ENCODE data around the gene POFUT2.

Gene POFUT2

DNA sequence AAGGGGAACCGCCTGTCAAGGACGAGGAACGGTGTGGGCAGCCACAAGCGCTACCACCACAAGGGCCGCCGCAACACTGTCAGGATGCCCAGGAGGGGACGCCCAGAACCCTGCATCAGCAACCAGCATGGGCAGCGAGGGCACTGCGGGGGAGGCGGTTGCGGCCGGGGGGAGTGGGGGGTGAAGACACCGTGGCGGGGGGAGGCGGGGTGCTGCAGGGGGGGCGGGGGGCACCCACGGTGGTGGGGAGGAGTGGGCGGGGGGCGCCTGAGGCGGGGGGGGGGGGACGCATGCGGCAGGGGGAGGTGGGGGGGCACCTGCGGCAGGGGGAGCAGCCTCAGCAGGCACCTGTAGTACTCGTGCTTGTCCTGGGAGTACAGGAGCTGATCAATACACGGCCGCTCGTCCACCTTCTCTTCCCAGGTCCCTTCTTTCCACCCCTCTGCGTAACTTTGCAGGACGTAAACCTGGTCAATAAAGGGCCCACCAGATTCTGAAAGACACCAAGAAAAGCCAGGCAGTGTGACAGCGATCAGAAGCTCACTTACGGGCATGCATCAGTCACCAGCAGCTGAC is 4.6 kb downstream of the POFUT2 start:
- DNase-seq (ENCODE audit: low spot score): no peak

DNA sequence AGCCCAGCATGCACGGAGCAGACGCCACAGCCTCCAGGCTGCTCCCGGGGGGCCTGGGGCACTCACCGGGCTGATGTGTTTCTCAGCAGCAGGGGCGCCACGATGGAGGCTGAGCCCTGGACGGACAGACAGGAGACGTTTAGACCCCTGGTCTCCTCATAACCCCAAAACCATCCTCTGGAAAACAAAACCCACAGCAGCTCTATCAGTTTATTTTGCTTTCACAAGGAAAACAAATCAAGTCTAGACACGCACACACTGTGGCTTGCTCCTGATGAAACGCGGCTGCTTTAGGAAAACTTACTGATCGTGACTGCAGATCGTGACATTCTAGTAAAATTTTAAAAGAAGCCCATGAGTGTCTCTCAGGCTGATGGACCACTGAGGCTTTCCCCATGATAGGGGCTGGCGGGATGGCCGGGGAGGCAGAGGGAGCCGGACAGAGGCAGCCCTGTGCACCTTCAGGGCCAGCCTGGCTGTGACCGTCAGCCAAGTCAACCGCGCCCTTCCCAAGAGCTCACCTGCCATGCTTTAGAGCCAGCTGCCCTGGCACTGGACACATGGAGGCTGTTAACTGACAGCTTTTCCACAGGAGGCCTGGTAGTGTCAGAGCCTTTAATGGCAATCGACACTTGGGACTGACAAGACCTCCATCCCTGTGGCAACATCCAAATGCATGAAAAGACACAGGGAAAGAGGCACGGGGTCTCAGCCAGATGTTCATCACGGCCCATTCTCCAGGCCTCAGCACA is 5.2 kb downstream of the POFUT2 start:
- DNase-seq (ENCODE audit: low spot score): no peak

DNA sequence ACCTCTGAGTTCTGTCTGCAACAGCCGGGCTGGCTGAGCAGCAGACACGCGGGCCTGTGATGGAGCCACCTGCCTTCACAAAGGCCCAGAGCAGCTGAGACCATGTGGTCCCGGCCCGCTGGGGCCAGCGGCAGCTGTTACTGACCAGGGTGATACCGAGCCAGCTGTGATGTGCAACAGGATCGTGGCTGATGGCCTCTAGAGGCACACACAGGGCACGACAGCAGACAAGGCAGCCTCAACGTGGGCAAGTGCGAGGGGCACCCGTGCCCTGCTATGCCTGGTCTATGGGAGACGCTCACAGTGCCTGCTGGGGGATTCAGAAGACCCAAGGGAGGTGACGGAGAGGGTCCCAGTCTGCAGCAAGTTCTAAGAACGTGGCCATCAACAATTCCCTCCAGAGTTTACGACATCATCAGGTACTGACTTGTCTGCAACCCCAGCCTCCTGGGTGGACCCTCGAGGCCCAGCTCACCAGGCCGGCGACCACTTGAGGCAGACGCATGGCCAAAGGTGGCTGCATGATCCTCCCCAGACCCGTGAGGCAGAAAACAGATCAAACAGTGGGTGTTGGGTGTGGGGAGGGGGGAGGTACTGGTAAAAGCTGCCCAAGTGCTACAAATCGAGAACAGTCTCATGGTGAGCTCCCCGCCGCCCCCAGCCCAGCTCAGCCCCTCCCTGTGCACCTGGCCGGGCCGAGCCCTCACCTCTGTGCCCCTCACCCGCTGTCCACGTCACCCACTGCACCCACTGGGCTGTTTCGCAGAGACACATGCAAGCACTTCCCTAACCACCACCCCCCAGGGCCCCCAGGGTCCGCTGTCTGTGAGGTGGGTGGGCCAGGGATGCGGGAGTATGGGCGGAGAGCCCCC is 6.0 kb downstream of the POFUT2 start:
- no peak for DNase-seq (ENCODE audit: low spot score)

DNA sequence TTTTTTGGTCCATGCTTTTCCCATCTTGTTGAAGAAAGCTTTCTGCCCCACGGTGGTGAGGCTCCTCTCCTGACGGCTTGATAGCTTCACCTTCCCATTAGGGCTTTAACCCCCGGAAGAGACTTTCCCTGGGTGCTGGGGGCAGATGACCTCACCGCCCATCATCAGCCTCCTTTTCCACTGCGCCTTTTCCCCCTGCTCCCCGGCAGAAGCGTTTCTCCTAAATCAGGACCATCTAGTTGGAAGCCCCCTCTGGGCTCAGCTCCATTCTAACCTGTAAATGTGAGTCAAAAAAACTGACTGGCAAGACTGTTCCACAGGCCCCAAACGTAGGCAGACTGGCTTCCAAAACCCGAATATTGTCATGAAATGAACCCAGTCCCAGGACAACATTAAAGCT is 6.7 kb downstream of the POFUT2 start:
- DNase-seq (ENCODE audit: low spot score): no peak

DNA sequence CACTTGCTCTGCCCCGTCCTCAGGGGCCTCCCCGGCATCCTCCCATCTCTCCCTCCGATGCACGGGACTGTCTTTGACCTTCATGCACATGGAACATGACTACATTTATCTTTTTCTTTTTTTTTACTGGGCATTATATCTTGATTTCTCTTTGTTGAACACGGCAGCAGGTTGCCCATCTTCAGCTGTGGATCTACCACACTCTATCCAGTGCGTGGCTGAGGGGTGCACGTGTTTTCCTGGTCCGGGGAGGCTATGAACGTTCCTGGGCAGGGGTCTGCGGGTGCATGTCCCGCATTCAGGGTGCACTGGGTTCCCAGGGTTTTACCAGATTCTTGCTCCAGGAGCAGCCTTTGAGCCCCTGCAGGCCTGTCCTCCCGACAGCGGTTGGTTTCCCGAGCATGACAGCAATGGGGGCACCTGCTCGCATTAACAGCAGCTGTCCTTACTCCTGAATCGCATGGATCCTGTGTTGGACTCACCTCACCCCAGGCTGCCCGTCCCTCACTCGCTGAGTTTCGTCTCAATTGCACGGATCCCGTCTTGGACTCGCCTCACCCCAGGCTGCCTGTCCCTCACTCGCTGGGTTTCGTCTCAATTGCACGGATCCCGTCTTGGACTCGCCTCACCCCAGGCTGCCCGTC is 7.4 kb downstream of the POFUT2 start:
- no peak for DNase-seq (ENCODE audit: low spot score)

DNA sequence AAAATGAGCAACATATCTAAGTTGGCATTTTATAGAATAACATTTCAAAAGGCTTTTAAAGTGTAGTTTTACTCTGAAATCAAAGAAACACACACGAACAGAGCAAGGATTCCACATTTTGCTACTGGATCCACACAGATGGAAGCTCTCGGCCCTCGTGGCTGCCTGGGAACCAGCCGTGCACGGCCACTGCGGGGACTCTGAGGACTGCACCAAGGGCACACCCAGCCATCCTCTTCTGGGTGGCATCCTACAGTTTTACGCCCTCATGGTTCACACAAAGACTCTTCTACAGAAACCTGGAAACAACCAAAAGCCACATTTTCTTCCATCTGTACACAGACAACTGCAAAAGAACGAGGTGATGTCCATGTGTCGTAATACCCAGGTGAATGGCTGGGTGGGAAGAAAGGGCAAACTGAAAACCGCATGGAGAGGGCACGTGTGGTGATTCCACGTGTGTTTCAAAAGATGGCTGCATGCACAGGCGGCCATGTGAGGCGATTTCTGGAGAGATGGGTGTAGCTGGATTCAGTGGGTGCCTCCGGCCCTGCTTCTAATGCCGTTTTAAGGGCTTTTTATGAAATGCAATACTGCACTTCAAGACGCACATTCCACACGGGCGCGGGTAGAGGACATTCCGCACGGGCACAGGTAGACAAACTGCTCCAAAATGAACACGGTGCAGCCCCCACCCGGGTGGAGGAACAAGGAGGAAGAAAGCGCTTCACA is 8.1 kb downstream of the POFUT2 start:
- DNase-seq (ENCODE audit: low spot score): no peak

DNA sequence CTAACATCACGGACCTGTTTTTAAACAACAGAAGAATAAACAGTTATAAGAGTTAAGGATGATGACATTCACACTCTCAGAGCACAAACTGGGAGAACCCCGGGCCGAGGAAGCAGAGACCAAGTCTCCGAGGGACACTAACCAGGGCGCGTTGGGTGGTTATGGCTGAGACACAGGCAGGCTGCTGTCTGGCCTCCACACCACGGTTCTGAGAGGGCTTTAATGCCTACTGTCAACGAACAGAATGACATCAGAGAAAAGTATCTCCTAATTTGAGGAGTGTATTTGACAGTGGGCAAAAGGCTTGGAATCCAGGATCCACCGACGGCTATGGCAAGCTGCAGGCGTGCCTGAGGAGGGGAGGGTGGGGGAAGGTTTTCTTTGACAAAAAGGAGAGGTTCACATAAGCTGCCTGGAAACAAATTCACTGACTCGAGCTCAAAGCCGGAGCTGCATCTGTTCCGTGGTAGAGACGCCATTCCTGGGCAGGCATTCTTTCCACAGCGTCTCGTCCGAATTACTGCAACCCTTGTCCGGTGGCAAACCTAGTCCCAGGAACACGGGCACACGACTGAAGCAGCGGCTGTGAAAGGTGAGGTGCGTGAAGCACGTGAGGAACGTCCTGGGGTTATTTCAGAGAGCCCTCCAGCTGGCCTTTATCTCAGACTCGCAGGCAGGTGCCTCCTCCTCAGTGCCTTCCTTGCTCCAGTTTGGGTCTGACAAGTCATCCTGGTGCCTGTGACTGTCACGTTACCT is 9.4 kb downstream of the POFUT2 start:
- DNase-seq (ENCODE audit: low spot score): no peak

DNA sequence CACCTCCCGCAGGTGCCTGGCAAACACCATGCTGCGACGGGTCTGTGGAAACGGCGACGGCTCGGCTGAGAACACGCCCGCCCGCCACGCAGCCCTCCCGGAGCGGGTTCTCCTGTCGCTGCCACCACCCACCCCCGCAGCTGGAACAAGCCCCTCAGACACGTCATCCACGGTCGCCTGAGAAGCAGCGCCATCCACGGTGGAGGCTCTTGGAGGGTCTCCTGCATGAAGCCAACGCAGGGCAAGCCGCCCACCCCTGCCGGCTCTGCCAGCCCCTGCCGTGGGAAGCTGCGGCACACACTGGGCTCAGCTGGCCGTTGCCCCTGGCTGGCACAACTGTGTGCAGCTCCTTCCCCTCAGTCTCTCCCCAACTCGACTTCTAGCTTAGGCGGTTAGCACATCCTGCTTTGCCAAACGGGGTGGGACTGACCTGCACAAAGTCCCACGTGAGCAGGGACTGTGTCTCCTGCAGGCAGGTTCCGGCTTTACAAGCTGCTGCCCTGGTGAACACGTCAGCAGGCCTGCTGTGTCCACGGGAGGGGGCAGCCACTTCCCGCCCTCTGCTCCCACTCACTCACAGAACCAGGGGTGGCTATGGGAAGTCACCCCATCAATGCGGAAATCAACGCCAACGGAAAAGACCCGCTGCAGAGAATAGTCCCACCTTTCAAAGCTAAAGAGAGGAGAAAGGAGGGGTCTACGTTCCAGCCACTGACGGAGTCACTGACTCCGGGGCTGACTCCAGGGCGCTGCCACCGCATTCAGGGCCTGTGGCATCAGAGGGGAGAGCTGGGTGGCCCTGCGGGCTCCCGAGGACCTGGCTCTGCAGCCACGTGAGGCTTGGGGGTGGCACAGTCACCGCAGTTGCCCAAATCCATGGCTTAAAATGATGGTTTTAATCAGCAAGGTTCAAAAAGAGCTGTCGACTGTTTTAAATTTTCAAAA is 10.3 kb downstream of the POFUT2 start:
- no peak for DNase-seq (ENCODE audit: low spot score)

DNA sequence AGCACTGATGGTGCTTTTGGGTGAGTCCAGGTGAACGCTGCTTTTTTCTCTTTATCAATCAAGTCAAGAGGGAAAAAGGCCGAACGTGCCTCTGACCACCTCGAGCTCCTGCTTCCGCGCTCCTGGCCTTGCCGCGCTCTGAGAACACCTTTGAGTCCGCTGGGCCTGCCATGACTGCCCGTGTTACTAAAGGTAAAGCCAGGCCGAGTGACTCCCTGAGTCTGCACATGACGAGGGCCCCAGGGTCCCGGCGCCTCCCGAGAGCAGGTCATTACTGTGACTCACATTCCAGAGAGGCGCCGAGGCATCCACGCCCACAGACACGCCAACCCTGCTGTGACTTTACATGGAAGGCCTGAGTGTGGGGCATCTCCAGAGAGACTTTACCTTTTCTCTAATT is 11.1 kb downstream of the POFUT2 start:
- DNase-seq (ENCODE audit: low spot score): no peak

DNA sequence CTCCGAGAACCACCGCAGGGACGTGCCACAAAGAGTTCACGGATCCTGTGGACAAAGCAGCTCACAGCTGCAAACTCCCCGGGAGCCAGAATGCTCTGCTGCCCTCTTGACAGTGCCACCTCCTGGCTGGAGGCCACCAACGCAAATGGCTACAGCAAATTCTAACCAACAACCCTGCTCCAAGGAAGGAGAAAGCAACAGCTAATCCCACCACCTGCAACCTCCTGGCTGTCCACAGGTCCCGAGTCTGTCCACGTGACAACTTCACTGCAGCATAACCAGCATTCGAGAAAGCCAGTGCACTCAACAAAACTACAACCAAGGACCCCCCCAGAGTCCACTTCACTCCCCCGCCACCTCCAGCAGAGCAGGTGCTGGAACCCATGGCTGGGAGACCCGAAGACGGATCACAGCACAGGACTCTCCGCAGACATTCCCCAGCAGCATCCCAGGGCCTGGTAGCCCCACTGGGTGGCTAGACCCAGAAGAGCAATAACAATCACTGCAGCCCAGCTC is 17.3 kb downstream of the POFUT2 start:
- no peak for DNase-seq (ENCODE audit: low spot score)

DNA sequence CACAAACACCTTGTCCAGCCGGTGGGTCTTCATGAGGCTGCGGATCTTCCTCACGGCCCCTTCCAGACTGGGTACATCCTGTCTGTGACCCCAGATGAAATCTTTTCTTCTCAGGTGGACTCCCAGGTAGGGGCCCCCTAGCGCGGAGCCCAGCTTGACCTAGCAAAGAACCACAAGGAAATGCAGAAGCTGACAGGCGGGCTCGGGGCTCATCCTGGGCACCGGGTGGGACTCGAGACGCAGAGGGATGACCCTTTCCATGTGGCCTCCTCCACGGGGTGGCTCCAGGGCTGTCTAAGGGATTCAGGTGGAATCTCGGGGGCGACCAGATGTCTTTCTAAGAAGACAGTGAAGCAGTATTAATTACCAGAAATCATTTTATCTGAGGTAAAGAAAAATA is 17.8 kb downstream of the POFUT2 start:
- no peak for DNase-seq (ENCODE audit: low spot score)

DNA sequence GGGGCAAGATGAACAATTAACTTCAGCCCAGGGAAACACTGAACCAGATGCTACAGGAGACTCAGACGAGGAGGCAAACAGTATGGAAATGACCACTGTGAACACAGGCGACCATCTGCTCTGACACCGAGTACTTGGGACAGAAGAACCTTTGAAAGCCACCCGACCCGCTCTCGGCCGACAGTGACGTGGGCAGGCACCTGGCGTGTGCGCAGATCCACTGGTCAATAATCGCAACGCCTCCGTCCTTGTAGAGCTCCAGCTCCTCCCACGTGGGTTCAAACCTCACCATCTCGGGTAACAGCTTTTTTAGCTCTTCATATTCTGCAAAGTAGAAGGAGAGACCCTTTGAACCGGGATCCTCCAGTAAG is 20.3 kb downstream of the POFUT2 start:
- DNase-seq (ENCODE audit: low spot score): no peak

DNA sequence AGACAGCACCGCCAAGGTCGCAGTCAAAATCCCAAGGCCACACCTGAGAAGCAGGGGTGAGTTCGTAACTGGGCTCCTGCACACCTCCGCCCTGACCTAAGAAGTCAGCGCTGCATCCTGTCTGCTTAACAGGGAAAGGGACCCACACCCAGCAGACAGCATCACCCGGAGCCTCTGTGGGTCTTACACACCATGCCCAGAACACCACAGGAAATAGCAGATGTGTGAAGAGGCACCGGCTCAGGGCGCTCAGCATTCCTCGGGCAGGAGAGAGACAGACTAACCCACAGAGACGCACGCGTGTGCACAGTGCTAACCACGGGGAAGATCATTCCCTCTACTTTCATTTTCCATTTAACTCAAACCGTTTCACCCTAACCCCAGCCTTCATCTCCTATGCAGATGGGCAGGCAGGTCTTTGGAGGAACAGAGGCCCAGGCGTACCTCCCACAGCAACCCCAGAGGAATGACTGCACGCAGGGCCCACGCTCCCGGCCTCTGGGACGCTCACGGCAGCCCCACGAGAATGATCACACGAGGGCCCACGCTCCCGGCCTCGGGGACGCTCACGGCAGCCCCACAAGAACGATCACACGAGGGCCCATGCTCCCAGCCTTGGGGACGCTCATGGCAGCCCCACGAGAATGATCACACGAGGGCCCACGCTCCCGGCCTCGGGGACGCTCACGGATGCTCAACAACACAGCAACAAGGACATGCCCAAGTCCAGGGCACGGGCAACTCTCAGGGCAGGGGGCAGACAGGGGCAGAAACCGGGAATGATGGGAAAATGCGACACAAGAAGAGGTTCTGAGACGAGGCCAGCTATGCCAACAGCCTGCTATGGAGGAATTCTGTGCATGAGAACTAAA is 20.9 kb downstream of the POFUT2 start:
- no peak for DNase-seq (ENCODE audit: low spot score)

DNA sequence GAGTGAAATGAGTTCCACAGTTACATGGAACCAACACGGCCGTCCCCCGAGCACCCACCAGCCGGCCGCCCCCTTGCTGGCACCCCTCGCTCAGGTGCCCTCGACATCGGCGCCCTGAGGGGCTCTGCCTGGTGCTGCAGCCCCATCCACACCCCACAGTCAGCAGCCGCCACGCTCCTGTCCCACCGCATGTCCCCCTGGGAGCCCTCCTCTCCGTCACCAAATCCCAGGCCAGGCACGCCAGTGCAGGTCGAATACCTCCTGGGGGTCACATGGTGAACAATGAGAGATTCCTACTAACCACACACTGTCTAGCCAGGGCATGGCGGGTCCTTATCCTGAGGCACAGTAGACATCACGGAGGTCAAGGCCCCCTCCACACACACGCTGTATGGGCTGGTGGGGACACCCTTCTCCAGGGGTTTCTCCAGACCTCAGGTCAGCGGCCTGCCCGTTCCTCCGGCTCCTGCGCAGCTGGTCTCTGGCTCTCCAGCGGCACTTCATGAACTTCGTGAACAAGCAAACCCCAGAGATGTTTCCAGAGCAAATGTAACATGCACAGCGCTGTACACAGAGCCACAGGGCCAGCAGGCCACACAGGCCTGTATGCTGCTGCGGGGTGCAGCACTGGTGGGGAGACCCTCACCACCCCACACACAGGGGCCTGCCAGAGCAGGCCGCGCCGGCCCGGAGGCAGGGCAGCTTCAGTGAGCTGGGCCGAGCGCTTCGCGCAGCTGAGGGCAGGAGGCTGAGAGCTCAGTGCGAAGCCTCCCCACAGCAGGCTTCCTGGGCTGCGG is 21.8 kb downstream of the POFUT2 start:
- no peak for DNase-seq (ENCODE audit: low spot score)

DNA sequence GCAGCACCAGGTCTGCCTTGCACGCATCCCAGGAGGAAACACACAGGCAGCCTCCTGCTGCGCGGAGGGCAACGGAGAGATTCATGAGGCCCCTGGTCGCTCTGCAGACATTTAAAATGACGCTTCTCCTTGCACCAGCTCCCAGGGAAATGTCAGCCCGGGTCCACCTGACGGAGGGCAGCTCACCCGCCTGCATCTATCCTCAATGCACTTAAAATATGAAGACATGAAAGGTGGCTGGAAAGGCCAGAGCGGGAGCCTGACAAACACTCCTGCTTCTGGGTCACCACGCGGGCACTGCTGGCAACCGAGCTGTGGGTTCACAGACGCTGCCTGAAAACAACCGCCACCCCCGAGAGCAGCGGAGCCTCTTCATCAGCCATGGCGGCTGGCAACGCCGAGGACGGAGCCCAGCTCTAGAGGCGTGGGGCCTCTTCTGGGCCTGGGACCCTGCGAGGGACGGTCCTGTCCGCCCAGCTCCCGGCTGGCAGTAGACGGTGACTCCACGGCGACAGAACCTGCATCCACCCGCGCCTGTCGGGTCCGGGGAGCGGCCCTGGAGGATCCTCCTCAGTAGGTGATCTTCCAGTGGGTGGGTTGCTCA is 22.7 kb downstream of the POFUT2 start:
- no peak for DNase-seq (ENCODE audit: low spot score)

DNA sequence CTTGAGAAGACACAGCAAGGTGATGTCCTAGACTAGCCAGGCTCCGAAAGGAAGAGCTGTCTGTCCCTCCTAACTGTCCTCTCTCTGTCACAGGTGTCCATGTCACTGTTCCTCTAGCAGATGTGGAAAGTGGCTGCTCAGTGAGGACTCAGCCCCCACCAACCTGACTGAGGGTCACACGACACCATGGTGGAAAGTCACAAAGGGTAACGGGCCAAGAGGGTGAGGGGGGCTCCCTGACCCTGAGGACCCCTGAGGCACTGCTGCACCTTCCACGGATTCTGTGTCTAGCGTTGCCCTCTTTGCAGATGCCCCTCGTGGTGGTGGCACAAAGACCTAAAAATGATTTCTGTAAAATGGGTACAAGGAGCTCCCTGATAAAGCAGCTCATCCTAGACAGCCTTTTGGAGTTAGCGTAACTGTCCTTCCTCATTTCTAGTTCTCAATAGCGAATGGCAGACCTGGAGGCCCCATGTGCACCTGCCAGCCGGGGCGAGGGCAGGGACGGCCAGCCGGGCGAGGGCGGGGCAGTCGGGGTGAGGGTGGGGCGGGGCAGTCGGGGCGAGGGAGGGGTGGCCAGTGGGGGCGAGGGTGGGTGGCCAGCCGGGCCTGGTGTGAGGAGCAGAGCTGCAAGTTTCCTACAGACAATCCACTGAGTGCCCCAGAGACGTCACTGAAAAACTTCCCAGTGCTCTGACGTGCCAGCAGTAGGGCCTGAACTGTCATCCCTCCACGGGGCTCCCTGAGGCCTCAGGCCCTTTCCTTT is 23.4 kb downstream of the POFUT2 start:
- DNase-seq (ENCODE audit: low spot score): no peak

DNA sequence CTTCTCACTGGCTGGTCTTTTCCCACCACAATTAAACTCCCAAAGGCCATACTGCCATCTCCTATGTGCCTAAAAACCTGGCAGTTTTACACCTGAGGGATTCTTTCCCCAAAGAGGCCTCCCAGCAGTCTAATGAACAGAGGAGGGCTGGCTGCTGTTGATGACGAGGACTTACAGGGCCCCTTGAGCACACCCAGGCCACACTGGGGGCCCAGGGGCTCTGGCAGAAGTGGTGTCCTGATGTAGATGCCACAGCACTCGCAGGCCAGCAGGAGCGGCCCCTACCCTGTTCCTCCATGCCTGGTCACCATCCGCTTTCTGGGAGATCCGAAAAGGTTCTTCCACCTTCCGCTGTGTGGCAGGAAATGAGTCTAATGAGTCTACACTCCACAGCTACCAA is 24.2 kb downstream of the POFUT2 start:
- no peak for DNase-seq (ENCODE audit: low spot score)

All from HuH-7.5 (cell line).